HCT116 (cell line): ENCODE results near the gene PLA2G7. TPM values are rescaled to one million over a fixed set of nuclear protein-coding genes. Genes with fewer than 3 reads are reported as not detected.

ENCODE experiments used
- ATAC-seq: fragments of 200-7000 bp; cut with Tn5 transposase; 2 replicates; pipeline ENCODE4 v1.9.1; 2020; ENCODE audit warnings: mild to moderate bottlenecking, moderate library complexity
- BruUV-seq: library from RNA; stranded (reverse); fragments of 400-500 nt; replicated peaks from 2 replicates; lab custom pipeline; 2021; lab: Mats Ljungman, UMichigan
- CTCF ChIA-PET: fragments of 300-600 bp; sonication (Branson Sonifier 250); formaldehyde crosslinking; loops from one replicate; lab custom pipeline; 2021; ENCODE audit warnings: antibody characterized with exemption; lab: Charles Lee
- POLR2A ChIA-PET: fragments of 300-600, 350-600 bp; sonication (Branson Sonifier 250); formaldehyde crosslinking; loops from one replicate; lab custom pipeline; 2021; ENCODE audit warnings: antibody characterized with exemption; lab: Charles Lee
- RAD21 ChIA-PET, 2 experiments: fragments of 300-600 bp; sonication (Branson Sonifier 250); formaldehyde crosslinking; loops; one replicate each; lab custom pipeline; 2023; ENCODE audit warnings: low total read pairs in 2 of 2; ENCODE audit not compliant: uncharacterized antibody in 2 of 2, unreplicated experiment in 2 of 2, low non-redundant PET in 1 of 2; lab: Charles Lee
- DNase-seq: peaks from one replicate; pipeline ENCODE4 v3.0.0-alpha.2; 2010; ENCODE audit warnings: low read depth, low spot score
- H2AFZ ChIP-seq: fragments of 200-600 bp; shearing (Covaris generic), sonication (generic); 2 replicates; pipeline ENCODE4 v1.6.1; 2017; ENCODE audit warnings: low read depth, mixed run types, mixed read lengths, antibody characterized with exemption, low read length; ENCODE audit not compliant: poor library complexity, severe bottlenecking
- H3K27ac ChIP-seq: 2 replicates; pipeline ENCODE4 v1.5.1; 2012; ENCODE audit warnings: low read depth, low read length
- H3K27me3 ChIP-seq: fragments of 200-600 bp; sonication (generic); 2 replicates; pipeline ENCODE4 v1.6.1; 2016; ENCODE audit warnings: mixed run types, low read length, mixed read lengths; ENCODE audit not compliant: insufficient read depth
- H3K36me3 ChIP-seq, 2 experiments: fragments of 200-500 bp in 1 of 2; fragments of 200-600 bp in 1 of 2; sonication (Bioruptor generic) in 1 of 2; sonication (generic) in 1 of 2; 2 replicates each; pipeline versions ENCODE4 v1.5.1 to v1.6.1; 2014 to 2016; ENCODE audit warnings: low read length in 2 of 2, inconsistent platforms in 1 of 2, mixed read lengths in 1 of 2, mixed run types in 1 of 2; ENCODE audit not compliant: insufficient read depth in 2 of 2, control insufficient read depth in 1 of 2
- H3K4me1 ChIP-seq, 2 experiments: fragments of 200-600 bp in 1 of 2; sonication (generic) in 1 of 2; 2 replicates each; pipeline versions ENCODE4 v1.5.1 to v1.6.1; 2012 to 2017; ENCODE audit warnings: low read length in 2 of 2, inconsistent platforms in 1 of 2, mild to moderate bottlenecking in 1 of 2, mixed read lengths in 1 of 2, mixed run types in 1 of 2, moderate library complexity in 1 of 2; ENCODE audit not compliant: insufficient read depth in 2 of 2, control insufficient read depth in 1 of 2
- H3K4me2 ChIP-seq: fragments of 200-600 bp; sonication (generic); 2 replicates; pipeline ENCODE4 v1.6.1; 2017; ENCODE audit warnings: mixed run types, low read length, mixed read lengths
- H3K4me3 ChIP-seq, 2 experiments: fragments of 200-600 bp in 1 of 2; sonication (generic) in 1 of 2; replicated peaks in 1 of 2; 2 replicates each; pipeline ENCODE4 v1.5.1; 2011 to 2016; ENCODE audit warnings: low read length in 2 of 2, control low read depth in 1 of 2, low read depth in 1 of 2, mild to moderate bottlenecking in 1 of 2, mixed read lengths in 1 of 2, mixed run types in 1 of 2
- H3K79me2 ChIP-seq: fragments of 200-600 bp; sonication (generic); 2 replicates; pipeline ENCODE4 v1.6.1; 2017; ENCODE audit warnings: mild to moderate bottlenecking, mixed run types, low read length, moderate library complexity, mixed read lengths; ENCODE audit not compliant: insufficient read depth
- H3K9ac ChIP-seq: fragments of 200-600 bp; sonication (generic); 2 replicates; pipeline ENCODE4 v1.6.1; 2016; ENCODE audit warnings: low read length, mixed read lengths
- H3K9me2 ChIP-seq: fragments of 200-600 bp; sonication (generic), shearing (Covaris generic); 2 replicates; pipeline ENCODE4 v1.6.1; 2017; ENCODE audit warnings: mixed run types, mild to moderate bottlenecking, moderate library complexity; ENCODE audit not compliant: insufficient read depth
- H3K9me3 ChIP-seq, 2 experiments: fragments of 200-500 bp in 1 of 2; fragments of 200-600 bp in 1 of 2; sonication (Bioruptor generic) in 1 of 2; sonication (generic) in 1 of 2; 2 replicates each; pipeline ENCODE4 v1.6.1; 2014 to 2017; ENCODE audit warnings: low read length in 2 of 2, mixed read lengths in 2 of 2, inconsistent platforms in 1 of 2, low read depth in 1 of 2, mild to moderate bottlenecking in 1 of 2, mixed run types in 1 of 2, moderate library complexity in 1 of 2; ENCODE audit not compliant: control insufficient read depth in 1 of 2, insufficient read depth in 1 of 2
- H4K20me1 ChIP-seq: fragments of 200-600 bp; sonication (generic), shearing (Covaris generic); 2 replicates; pipeline ENCODE4 v1.6.1; 2017; ENCODE audit warnings: mixed run types, mild to moderate bottlenecking, moderate library complexity; ENCODE audit not compliant: insufficient read depth
- CEBPB ChIP-seq: IDR thresholded peaks from 2 replicates; pipeline ENCODE4 v1.6.1; 2012; ENCODE audit warnings: low read depth
- ELF1 ChIP-seq: IDR thresholded peaks from 2 replicates; pipeline ENCODE4 v1.6.1; 2012; ENCODE audit warnings: low read depth, borderline replicate concordance
- EZH2 ChIP-seq: fragments of 200-600 bp; sonication (generic); IDR thresholded peaks from 2 replicates; pipeline ENCODE4 v1.6.1; 2017; ENCODE audit warnings: antibody characterized with exemption, mixed run types
- EZH2phosphoT487 ChIP-seq: fragments of 200-600 bp; IDR thresholded peaks from 2 replicates; pipeline ENCODE4 v1.6.1; 2018; ENCODE audit warnings: antibody characterized with exemption, borderline replicate concordance
- JUND ChIP-seq: IDR thresholded peaks from 2 replicates; pipeline ENCODE4 v1.6.1; 2012
- POLR2A ChIP-seq: IDR thresholded peaks from 2 replicates; pipeline ENCODE4 v1.7.0; 2011; ENCODE audit warnings: borderline replicate concordance; ENCODE audit not compliant: insufficient read depth, insufficient read length; ENCODE audit errors: extremely low read depth
- POLR2AphosphoS5 ChIP-seq: IDR thresholded peaks from 2 replicates; pipeline ENCODE4 v1.6.1; 2011; ENCODE audit warnings: mild to moderate bottlenecking, low read depth, low read length, moderate library complexity
- RAD21 ChIP-seq: IDR thresholded peaks from 2 replicates; pipeline ENCODE4 v1.6.1; 2012; ENCODE audit warnings: low read depth, mild to moderate bottlenecking
- SIN3A ChIP-seq: IDR thresholded peaks from 2 replicates; pipeline ENCODE4 v1.6.1; 2012; ENCODE audit warnings: low read depth
- SRF ChIP-seq: IDR thresholded peaks from 2 replicates; pipeline ENCODE4 v1.6.1; 2012; ENCODE audit warnings: low read depth
- TCF7L2 ChIP-seq: IDR thresholded peaks from 2 replicates; pipeline ENCODE4 v1.7.0; 2011; ENCODE audit warnings: borderline replicate concordance, inconsistent platforms; ENCODE audit not compliant: insufficient read depth, insufficient read length; ENCODE audit errors: extremely low read depth
- YY1 ChIP-seq: IDR thresholded peaks from 2 replicates; pipeline ENCODE4 v1.6.1; 2011; ENCODE audit warnings: low read length, low read depth, moderate library complexity, mild to moderate bottlenecking; ENCODE audit not compliant: insufficient replicate concordance; ENCODE audit errors: extremely low read depth
- ZFX ChIP-seq: fragments of 450-650 bp; IDR thresholded peaks from 2 replicates; pipeline ENCODE4 v1.6.1; 2017
- ZNF274 ChIP-seq: fragments of 200-500 bp; sonication (Bioruptor generic); IDR thresholded peaks from 2 replicates; pipeline ENCODE4 v1.6.1; 2014; ENCODE audit warnings: mild to moderate bottlenecking, low read depth, low read length, inconsistent platforms
- intact Hi-C: fragments of 100-400 bp; cut with micrococcal nuclease; formaldehyde crosslinking; loops from 2 replicates; pipeline ENCODE4 v1.10.0; 2022
- total RNA-seq: library from RNA; stranded (reverse); gene quantifications from one replicate; pipeline ENCODE4 v1.2.1, GENCODE V29; 2021; ENCODE audit not compliant: unreplicated experiment
- TF ChIP-seq, protein P1 (sequence below): IDR thresholded peaks from 2 replicates; pipeline ENCODE4 v1.6.1; 2012
- TF ChIP-seq, protein P2 (sequence below): IDR thresholded peaks from 2 replicates; pipeline ENCODE4 v1.6.1; 2012; ENCODE audit warnings: low read depth

PLA2G7 gene
- total RNA-seq, 1 experiment from 2014 or later = 2.8 TPM

DNA sequence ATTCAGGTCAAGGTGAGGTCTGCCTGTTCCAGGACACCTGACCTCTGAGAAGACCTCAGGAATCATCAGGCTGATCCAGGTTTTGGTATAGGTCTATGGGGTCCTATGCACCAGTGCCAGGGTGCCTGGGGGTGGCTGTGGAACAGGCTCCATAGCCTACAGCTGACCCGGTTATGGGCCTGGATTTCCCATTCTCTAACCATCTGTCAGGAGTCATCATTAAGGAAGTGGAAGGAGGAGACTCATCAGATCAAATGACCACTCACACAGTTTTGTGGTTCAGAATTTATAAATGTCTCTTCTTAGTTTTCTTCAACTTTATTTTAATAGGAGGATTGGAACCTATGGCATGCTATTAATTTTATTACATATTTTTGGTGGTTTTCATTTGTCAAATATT, 14.8 kb downstream of the PLA2G7 start:
- H3K9ac ChIP-seq = no peak overlapping the region
- H3K4me1 ChIP-seq = peaks cover 2 to 25% of the 10 kb centered on the region in 2 experiments; a peak in 3 of 4 replicates
- ATAC-seq = no peak

More for the DNA sequence above, 14.8 kb downstream of the PLA2G7 start:
- ChIA-PET CTCF (no interaction called here), POLR2A (no interaction called here), RAD21 (no interaction called here)
- H3K79me2 ChIP-seq = no peaks in the 10 kb centered on the region
- TF ChIP-seq ZFX (no peak), EZH2phosphoT487 (no peak), SRF (no peak), TCF7L2 (no peak), EZH2 (no peak), YY1 (no peak), ELF1 (no peak), POLR2AphosphoS5 (no peak), SIN3A (no peak), CEBPB (no peak), ZNF274 (no peak), JUND (no peak), POLR2A (no peak), RAD21 (no peak)
- TF ChIP-seq, protein P1, sequence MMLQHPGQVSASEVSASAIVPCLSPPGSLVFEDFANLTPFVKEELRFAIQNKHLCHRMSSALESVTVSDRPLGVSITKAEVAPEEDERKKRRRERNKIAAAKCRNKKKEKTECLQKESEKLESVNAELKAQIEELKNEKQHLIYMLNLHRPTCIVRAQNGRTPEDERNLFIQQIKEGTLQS = no peak
- TF ChIP-seq, protein P2, sequence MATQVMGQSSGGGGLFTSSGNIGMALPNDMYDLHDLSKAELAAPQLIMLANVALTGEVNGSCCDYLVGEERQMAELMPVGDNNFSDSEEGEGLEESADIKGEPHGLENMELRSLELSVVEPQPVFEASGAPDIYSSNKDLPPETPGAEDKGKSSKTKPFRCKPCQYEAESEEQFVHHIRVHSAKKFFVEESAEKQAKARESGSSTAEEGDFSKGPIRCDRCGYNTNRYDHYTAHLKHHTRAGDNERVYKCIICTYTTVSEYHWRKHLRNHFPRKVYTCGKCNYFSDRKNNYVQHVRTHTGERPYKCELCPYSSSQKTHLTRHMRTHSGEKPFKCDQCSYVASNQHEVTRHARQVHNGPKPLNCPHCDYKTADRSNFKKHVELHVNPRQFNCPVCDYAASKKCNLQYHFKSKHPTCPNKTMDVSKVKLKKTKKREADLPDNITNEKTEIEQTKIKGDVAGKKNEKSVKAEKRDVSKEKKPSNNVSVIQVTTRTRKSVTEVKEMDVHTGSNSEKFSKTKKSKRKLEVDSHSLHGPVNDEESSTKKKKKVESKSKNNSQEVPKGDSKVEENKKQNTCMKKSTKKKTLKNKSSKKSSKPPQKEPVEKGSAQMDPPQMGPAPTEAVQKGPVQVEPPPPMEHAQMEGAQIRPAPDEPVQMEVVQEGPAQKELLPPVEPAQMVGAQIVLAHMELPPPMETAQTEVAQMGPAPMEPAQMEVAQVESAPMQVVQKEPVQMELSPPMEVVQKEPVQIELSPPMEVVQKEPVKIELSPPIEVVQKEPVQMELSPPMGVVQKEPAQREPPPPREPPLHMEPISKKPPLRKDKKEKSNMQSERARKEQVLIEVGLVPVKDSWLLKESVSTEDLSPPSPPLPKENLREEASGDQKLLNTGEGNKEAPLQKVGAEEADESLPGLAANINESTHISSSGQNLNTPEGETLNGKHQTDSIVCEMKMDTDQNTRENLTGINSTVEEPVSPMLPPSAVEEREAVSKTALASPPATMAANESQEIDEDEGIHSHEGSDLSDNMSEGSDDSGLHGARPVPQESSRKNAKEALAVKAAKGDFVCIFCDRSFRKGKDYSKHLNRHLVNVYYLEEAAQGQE = no peak
- no peaks in the 10 kb centered on the region for H3K9me3 ChIP-seq
- no peak for DNase-seq
- no peaks in the 10 kb centered on the region for H3K36me3 ChIP-seq
- no TSS peak for BruUV-seq
- no peaks in the 10 kb centered on the region for H3K9me2 ChIP-seq
- H3K27ac ChIP-seq = no peak overlapping the region
- intact Hi-C loops = no loop called here
- no peaks in the 10 kb centered on the region for H3K27me3 ChIP-seq
- H4K20me1 ChIP-seq = no peaks in the 10 kb centered on the region
- H3K4me3 ChIP-seq = no peak overlapping the region
- no peak overlapping the region for H3K4me2 ChIP-seq
- no peak overlapping the region for H2AFZ ChIP-seq
